Epithelial cell of prostate (primary cell): Measurements from ENCODE around the gene OR7G3.

ENCODE experiments used
- DNase-seq: peaks from one replicate; pipeline ENCODE4 v3.0.0-alpha.2; 2011; ENCODE audit warnings: low read depth, low spot score
- H3K27ac ChIP-seq: fragments of 450-650 bp; 2 replicates; pipeline ENCODE4 v1.5.1; 2017; ENCODE audit warnings: mild to moderate bottlenecking

Gene OR7G3

DNA sequence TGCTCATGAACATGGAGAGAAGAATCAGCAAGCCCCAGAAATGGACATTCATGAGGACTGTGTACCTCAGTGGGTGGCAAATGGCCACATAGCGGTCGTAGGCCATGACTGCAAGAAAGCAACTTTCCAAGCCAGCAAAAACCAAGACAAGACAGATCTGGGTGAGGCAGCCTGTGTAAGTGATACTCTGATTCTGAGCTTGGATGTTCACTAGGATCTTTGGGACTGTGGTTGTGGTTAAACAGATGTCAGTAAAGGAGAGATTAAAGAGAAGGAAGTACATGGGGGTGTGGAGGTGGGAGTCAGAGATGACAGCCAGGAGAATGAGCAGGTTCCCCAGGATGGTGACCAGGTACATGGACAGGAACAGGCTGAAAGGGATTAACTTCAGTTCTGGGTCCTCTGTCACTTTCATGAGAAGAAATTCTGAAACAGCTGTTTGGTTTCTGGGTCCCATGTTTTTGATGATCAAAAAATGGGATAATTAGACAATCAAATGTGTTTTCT, 11.4 kb downstream of the OR7G3 start, which contains the start of gene OR7G1:
TSS of gene OR7G1 (minus strand) at position 457 of the 507 bp plus-strand sequence. CDS start at position 457, 0 bp downstream.
- no peak for DNase-seq
- no peak within 1 kb of the TSS for H3K27ac ChIP-seq

DNA sequence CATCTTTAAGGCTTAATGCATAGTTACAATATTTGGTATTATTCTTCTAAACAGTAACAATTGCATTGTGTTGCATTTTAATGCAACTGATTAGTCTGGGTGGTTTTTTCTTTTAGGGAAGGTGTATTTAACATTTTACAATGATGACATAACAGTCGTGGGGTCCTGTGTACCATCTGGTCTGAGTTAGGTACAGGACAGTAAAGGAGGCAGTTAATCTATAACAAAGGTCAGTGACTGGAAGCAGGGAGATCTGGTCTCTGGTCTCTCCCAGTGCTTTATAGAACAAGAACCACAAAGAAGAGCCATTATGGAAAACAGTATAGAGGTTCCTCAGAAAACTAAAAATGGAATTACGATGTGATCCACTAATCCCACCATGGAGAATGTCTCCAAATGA, 16.8 kb downstream of the OR7G3 start:
- H3K27ac ChIP-seq = no peak overlapping the region
- DNase-seq = no peak

DNA sequence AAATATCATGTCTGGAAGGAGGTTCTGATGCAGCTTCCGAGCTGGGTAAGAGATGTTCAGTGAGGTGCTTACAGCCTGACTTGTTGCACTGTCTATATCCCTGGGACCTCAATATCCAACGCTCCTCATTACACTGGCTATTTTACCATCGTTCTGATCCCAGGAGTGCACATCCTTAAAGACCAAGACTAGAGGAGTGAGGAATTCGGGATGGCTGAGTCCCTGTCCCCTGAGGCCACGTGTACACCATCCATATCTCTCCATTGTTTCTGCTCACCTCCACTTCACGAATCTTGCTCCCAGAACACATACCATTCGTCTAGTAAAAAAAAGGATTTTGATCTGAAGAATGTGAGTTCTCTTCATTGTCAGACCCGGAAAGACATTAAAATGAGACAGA, 19.4 kb downstream of the OR7G3 start, which contains the start of gene OR7G2:
TSS of gene OR7G2 (minus strand) at position 101 of the 400 bp plus-strand sequence. CDS start 4,232 bp downstream, outside the sequence.
- DNase-seq = no peak
- no peak within 1 kb of the TSS for H3K27ac ChIP-seq

DNA sequence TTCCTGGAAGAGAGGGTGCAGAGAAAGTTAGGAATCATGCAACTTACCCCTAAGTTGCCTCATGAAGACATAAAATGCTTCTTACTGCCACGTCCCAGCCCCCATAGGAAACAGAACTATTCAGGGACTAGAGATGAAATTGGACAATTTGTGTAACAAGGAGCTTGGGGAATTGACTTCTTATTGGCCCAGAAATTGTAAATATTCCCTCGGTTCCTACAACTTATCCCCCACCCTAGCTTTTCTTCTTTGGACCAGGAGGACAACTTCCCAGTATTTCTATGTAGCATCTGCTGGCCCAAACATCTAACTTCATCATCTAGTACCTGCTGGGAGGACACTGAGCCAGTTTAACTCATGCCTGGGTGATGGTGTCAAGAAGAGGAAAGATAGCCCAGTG, 40.0 kb downstream of the OR7G3 start, which contains the start of gene OR1M1:
TSS of gene OR1M1 (plus strand) at position 301 of the 400 bp plus-strand sequence. CDS start 6,184 bp downstream, outside the sequence.
- H3K27ac ChIP-seq = no peak within 1 kb of the TSS
- no peak for DNase-seq

DNA sequence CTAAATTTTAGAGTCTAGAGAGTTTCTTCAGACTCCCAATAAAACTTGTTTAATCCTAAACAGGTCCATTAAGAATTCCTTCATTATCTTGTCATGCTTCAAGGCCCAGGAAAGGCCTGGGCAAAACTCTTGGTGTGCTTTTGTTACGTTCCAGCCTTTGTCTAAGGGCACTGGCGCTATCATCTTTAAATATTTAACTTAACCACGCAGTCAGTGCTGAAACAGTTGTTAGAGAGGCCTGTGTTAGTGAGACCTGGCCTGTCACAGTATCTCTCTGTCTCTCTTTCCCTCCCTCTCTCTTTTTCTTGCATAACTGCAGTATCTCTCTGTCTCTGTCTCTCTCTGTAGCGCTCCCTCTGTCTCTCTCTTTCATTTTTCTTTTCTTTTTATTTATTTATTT, 48.1 kb downstream of the OR7G3 start:
- no peak overlapping the region for H3K27ac ChIP-seq
- no peak for DNase-seq

DNA sequence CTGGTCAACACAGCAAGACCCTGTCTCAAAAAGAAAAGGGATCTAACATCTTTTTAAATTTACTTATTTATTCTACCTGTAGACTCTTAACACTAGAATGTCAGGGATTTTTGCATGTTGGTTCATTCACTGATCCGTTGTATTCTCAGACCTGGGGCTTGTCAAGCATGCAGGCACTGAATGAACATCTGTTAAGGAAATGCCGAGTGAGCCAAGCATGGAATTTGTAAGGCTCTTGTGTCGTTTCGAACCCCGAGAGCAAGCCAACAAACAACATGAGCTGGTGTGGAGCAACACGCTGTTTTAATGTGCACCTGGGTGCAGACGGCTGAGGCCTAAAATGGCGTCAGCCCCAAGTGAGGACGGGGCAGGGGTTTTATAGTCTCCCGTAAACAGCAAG, 49.8 kb downstream of the OR7G3 start:
- DNase-seq = no peak
- no peak overlapping the region for H3K27ac ChIP-seq
